ENCODE data around the gene CGB1. TPM values are rescaled to one million over a fixed set of nuclear protein-coding genes. Genes with fewer than 3 reads are reported as not detected.

Gene CGB1
- total and polyA plus RNA-seq, 4 experiments from 2014 or later = not detected

DNA sequence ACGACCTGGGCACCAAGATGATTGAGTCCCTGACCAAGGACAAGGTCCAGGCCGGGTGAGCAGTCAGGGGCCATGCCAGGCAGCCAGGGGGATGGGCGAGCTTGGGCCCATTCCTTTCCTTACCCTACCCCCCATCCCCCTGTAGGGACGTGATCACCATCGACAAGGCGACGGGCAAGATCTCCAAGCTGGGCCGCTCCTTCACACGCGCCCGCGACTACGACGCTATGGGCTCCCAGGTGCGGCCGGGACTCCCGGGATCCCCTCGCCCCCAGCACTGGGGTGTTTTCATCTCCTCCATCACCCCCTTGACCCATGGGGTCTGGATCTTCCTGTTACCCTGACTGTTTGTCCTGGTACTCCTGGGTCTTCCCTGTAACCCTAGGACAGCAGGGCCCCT, 26.9 kb downstream of the CGB1 start:
- no peak overlapping the region for H3K27ac Mint-ChIP-seq
- no peak overlapping the region for H3K4me3 ChIP-seq (ENCODE audit: low read length in 2 of 2)
- H3K27me3 ChIP-seq (ENCODE audit: insufficient read depth, low read length) = no peaks in the 10 kb centered on the region
- H3K4me3 Mint-ChIP-seq = no peak overlapping the region
- H3K36me3 Mint-ChIP-seq = peaks cover 18 to 44% of the 10 kb centered on the region in 2 donors
- no peak for DNase-seq
- intact Hi-C loops (cut with micrococcal nuclease) = no loop called here
- peaks cover 24% of the 10 kb centered on the region for H3K36me3 ChIP-seq (ENCODE audit: insufficient read depth, low read length)
- H3K9me3 ChIP-seq (ENCODE audit: control insufficient read depth in 1 of 2, low read length in 2 of 2) = no peaks in the 10 kb centered on the region
- H3K9me3 Mint-ChIP-seq = no peaks in the 10 kb centered on the region
- no peak overlapping the region for H3K27ac ChIP-seq (ENCODE audit: low read depth, low read length)
- no peaks in the 10 kb centered on the region for H3K4me1 ChIP-seq (ENCODE audit: insufficient read depth, low read length)
- ChIA-PET POLR2A (ENCODE audit: partially characterized antibody) (interaction anchor here (0.9 kb wide), 1 partner anchor 9 kb away, joined by 3 read pairs; no protein-coding TSS in a partner anchor), CTCF (ENCODE audit: partially characterized antibody) (interaction anchor here (3.1 to 3.3 kb wide), 2 partner anchors 11 to 16 kb away, joined by 10 to 24 read pairs; partner anchors contain the start of genes GYS1 and RUVBL2)
- no peaks in the 10 kb centered on the region for H3K27me3 Mint-ChIP-seq
- H3K4me1 Mint-ChIP-seq = no peaks in the 10 kb centered on the region

DNA sequence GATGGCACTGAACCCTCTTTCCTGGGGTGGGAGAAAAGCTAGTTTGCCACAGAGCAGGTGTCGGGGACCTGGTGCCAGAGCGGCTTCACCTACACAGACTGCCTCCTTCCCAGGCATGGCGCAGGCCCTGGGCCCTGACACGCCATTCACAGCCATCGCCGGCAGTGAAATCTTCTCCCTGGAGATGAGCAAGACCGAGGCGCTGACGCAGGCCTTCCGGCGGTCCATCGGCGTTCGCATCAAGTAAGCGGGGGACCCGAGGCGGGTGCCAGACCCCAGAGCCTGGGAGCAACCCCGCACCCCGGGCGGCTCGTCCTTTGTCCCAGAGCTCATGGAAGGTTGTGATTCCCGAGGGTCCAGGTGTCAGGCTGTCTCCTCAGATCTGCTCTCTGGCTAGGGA, 29.8 kb downstream of the CGB1 start:
- ChIA-PET CTCF (ENCODE audit: partially characterized antibody) (no interaction called here), POLR2A (ENCODE audit: partially characterized antibody) (no interaction called here)
- no peak overlapping the region for H3K27ac Mint-ChIP-seq
- no peaks in the 10 kb centered on the region for H3K9me3 Mint-ChIP-seq
- no peak overlapping the region for H3K27ac ChIP-seq (ENCODE audit: low read depth, low read length)
- no peak overlapping the region for H3K4me3 Mint-ChIP-seq
- H3K36me3 ChIP-seq (ENCODE audit: insufficient read depth, low read length) = peaks cover 17% of the 10 kb centered on the region
- no peaks in the 10 kb centered on the region for H3K9me3 ChIP-seq (ENCODE audit: control insufficient read depth in 1 of 2, low read length in 2 of 2)
- no peak overlapping the region for H3K4me3 ChIP-seq (ENCODE audit: low read length in 2 of 2)
- intact Hi-C loops (cut with micrococcal nuclease) = no loop called here
- peaks cover 21 to 43% of the 10 kb centered on the region in 2 donors for H3K36me3 Mint-ChIP-seq
- H3K4me1 ChIP-seq (ENCODE audit: insufficient read depth, low read length) = no peaks in the 10 kb centered on the region
- H3K27me3 ChIP-seq (ENCODE audit: insufficient read depth, low read length) = no peaks in the 10 kb centered on the region
- H3K27me3 Mint-ChIP-seq = no peaks in the 10 kb centered on the region
- no peaks in the 10 kb centered on the region for H3K4me1 Mint-ChIP-seq
- DNase-seq = no peak

DNA sequence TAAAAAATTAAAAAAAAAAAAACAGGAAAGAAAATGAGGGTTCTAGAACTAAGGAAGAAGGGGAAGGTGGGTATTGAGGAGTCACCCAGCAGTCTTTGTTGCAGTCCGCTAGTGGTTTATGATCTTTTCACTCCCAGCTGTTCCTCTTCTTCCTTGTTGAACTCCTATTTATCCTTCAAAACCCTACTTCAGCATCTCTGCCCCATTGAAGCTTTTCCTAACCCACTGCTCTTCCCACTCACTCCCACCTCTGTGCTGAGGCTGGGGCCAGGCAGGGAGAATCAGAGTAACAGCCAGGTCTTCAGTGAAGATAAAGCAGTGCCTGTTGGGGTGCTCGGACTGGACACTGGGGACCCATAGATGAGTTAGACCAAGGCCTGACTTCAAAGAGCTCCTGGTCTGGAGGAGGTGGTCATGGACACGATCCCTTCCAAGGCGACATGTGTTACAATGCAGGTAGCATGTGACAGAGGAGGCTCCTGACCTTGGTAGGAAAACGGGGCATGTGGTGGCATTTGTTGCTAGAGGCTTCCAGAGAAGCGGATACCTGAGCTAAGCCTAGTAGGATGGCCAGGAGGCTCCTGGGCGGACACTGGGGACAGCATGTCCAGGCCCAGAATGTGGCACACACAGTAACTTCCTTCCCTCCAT, 31.6 kb downstream of the CGB1 start:
- Mint-ChIP-seq H3K9me3 (no peaks in the 10 kb centered on the region), H3K4me3 (no peak overlapping the region), H3K27me3 (no peaks in the 10 kb centered on the region), H3K27ac (no peak overlapping the region), H3K36me3 (peaks cover 12 to 34% of the 10 kb centered on the region in 2 donors), H3K4me1 (peaks cover 0 to under 1% (median 0%) of the 10 kb centered on the region in 4 donors)
- ChIA-PET CTCF (ENCODE audit: partially characterized antibody) (no interaction called here), POLR2A (ENCODE audit: partially characterized antibody) (no interaction called here)
- no peak for DNase-seq
- no peak overlapping the region for H3K4me3 ChIP-seq (ENCODE audit: low read length in 2 of 2)
- H3K36me3 ChIP-seq (ENCODE audit: insufficient read depth, low read length) = peaks cover 11% of the 10 kb centered on the region
- H3K27me3 ChIP-seq (ENCODE audit: insufficient read depth, low read length) = no peaks in the 10 kb centered on the region
- no peaks in the 10 kb centered on the region for H3K9me3 ChIP-seq (ENCODE audit: control insufficient read depth in 1 of 2, low read length in 2 of 2)
- H3K27ac ChIP-seq (ENCODE audit: low read depth, low read length) = no peak overlapping the region
- intact Hi-C loops (cut with micrococcal nuclease) = no loop called here
- H3K4me1 ChIP-seq (ENCODE audit: insufficient read depth, low read length) = no peaks in the 10 kb centered on the region

DNA sequence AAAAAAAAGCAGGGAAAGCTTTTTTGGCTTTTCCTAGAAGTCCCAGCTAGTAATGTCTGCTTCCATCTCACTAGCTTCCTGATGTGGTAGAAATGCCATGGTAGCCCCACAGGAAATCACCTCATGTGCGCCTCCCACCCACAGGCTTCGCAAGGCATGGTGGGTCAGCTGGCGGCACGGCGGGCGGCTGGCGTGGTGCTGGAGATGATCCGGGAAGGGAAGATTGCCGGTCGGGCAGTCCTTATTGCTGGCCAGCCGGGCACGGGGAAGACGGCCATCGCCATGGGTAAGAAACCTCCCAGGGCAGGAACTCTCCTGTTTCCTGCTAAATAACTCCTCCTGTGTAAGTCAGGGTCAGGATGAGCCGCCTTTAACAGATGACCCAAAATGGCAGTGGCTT, 32.6 kb downstream of the CGB1 start:
- Mint-ChIP-seq H3K36me3 (peaks cover 10 to 33% of the 10 kb centered on the region in 2 donors), H3K27ac (no peak overlapping the region), H3K27me3 (no peaks in the 10 kb centered on the region), H3K4me1 (peaks cover 3 to 8% (median 7%) of the 10 kb centered on the region in 4 donors), H3K9me3 (no peaks in the 10 kb centered on the region), H3K4me3 (no peak overlapping the region)
- intact Hi-C loops (cut with micrococcal nuclease) = no loop called here
- CTCF ChIA-PET (ENCODE audit: partially characterized antibody) = interaction anchor here (0.9 to 1.2 kb wide), 2 partner anchors 11 to 14 kb away, joined by 4 to 5 read pairs; partner anchors contain the start of genes GYS1 and RUVBL2
- no peak overlapping the region for H3K27ac ChIP-seq (ENCODE audit: low read depth, low read length)
- peaks cover 11% of the 10 kb centered on the region for H3K36me3 ChIP-seq (ENCODE audit: insufficient read depth, low read length)
- no peak for DNase-seq
- no peaks in the 10 kb centered on the region for H3K9me3 ChIP-seq (ENCODE audit: control insufficient read depth in 1 of 2, low read length in 2 of 2)
- H3K27me3 ChIP-seq (ENCODE audit: insufficient read depth, low read length) = no peaks in the 10 kb centered on the region
- no peak overlapping the region for H3K4me3 ChIP-seq (ENCODE audit: low read length in 2 of 2)
- POLR2A ChIA-PET (ENCODE audit: partially characterized antibody) = interaction anchor here (0.7 kb wide), 1 partner anchor 10 kb away, joined by 4 read pairs; no protein-coding TSS in a partner anchor
- H3K4me1 ChIP-seq (ENCODE audit: insufficient read depth, low read length) = no peaks in the 10 kb centered on the region

DNA sequence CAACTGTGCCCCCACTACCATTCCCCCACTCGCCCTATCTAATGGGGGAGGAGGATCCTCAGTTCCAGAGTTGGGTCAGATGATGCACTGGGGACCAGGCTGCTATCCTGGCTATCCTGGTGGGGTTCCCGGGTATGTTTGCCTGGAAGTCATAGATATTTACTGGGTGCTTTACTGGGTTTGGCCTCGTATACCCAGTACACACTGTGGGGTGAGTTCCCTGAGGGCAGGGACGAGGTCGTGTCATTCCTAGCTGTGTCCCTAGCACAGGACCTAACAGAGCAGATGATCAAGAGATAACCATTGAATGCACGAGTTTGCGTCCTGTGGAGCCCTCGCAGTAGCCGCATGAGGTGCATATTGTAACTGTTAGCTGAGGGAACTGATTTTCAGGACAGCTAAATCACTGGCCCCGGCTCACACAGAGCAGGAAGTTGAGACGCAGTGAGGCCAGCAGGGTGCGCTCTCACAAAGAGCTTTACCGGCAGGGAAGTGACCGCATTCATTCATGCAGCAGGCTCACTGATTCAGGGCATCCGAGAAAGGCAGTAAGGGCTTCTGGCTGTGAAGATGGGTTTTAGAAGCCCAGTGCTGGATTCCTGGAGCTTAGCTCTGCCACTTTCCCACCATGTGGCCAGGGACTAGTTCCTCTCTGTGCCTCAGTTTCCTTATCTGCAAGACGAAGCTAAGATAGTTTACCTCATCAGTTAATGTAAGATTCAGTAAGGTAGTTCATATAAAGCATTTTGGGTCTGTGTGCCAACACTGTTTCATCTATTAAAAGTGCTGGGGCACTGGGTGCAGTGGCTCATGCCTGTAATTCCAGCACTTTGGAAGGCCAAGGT, 37.0 kb downstream of the CGB1 start:
- intact Hi-C loops (cut with micrococcal nuclease) = loop anchor here (2.0 to 10.0 kb wide), 2 partner anchors 55 to 199 kb away; partner anchors contain the start of gene CGB7
- Histone ChIP-seq H3K4me3 (ENCODE audit: low read length in 2 of 2) (no peak overlapping the region), H3K36me3 (ENCODE audit: insufficient read depth, low read length) (no peaks in the 10 kb centered on the region), H3K9me3 (ENCODE audit: control insufficient read depth in 1 of 2, low read length in 2 of 2) (no peaks in the 10 kb centered on the region), H3K27me3 (ENCODE audit: insufficient read depth, low read length) (no peaks in the 10 kb centered on the region), H3K27ac (ENCODE audit: low read depth, low read length) (no peak overlapping the region), H3K4me1 (ENCODE audit: insufficient read depth, low read length) (peaks cover 3% of the 10 kb centered on the region)
- Mint-ChIP-seq H3K4me3 (peak overlapping the region in 1 of 8 donors; percentile 8), H3K36me3 (peaks cover 7 to 16% of the 10 kb centered on the region in 2 donors), H3K9me3 (no peaks in the 10 kb centered on the region), H3K27me3 (no peaks in the 10 kb centered on the region), H3K4me1 (peaks cover 7 to 24% (median 15%) of the 10 kb centered on the region in 4 donors), H3K27ac (peak overlapping the region in 1 of 7 donors; percentile 46)
- CTCF ChIA-PET (ENCODE audit: partially characterized antibody) = interaction anchor here (0.8 to 3.6 kb wide), 20 partner anchors 8 to 204 kb away, joined by 3 to 24 read pairs (median 4); no protein-coding TSS in a partner anchor
- POLR2A ChIA-PET (ENCODE audit: partially characterized antibody) = interaction anchor here (0.7 to 1.4 kb wide), 4 partner anchors 12 to 98 kb away, joined by 3 to 8 read pairs (median 4); no protein-coding TSS in a partner anchor
- DNase-seq = peak; percentile 64 to 76 (median 69)

DNA sequence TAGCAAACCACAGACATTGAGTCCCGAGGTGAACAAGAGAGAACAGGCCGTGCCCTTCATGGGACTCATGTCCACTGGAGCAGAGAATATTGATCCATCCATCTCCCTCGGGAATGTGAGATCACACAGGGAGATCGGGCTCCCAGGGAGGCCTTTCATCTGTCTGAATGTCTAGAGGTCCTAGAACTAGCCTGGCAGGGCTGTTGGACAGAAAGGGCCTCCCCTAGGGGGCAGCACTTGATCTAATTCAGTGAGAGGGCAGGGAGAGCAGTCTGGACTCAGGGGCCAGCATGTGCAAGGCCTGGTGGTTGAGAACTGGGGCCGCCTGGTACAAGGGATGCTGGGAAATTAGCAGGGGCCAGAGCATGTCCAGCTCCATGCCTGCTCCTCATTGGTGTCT, 38.7 kb downstream of the CGB1 start:
- intact Hi-C loops (cut with micrococcal nuclease) = loop anchor here (2.0 to 10.0 kb wide), 2 partner anchors 57 to 201 kb away; partner anchors contain the start of gene CGB7

More for the DNA sequence above, 38.7 kb downstream of the CGB1 start:
- H3K4me3 ChIP-seq (ENCODE audit: low read length in 2 of 2) = no peak overlapping the region
- no peaks in the 10 kb centered on the region for H3K9me3 Mint-ChIP-seq
- H3K36me3 ChIP-seq (ENCODE audit: insufficient read depth, low read length) = no peaks in the 10 kb centered on the region
- no peak overlapping the region for H3K4me3 Mint-ChIP-seq
- no peaks in the 10 kb centered on the region for H3K27me3 Mint-ChIP-seq
- peaks cover 14 to 40% (median 23%) of the 10 kb centered on the region in 4 donors for H3K4me1 Mint-ChIP-seq
- no peaks in the 10 kb centered on the region for H3K27me3 ChIP-seq (ENCODE audit: insufficient read depth, low read length)
- ChIA-PET CTCF (ENCODE audit: partially characterized antibody) (interaction anchor here (0.6 to 3.3 kb wide), 14 partner anchors 11 to 201 kb away, joined by 3 to 24 read pairs (median 4); no protein-coding TSS in a partner anchor), POLR2A (ENCODE audit: partially characterized antibody) (interaction anchor here (1.7 kb wide), 1 partner anchor 20 kb away, joined by 7 read pairs; no protein-coding TSS in a partner anchor)
- peaks cover 0 to 14% of the 10 kb centered on the region in 2 donors for H3K36me3 Mint-ChIP-seq
- H3K27ac ChIP-seq (ENCODE audit: low read depth, low read length) = no peak overlapping the region
- no peaks in the 10 kb centered on the region for H3K9me3 ChIP-seq (ENCODE audit: control insufficient read depth in 1 of 2, low read length in 2 of 2)
- peak in 2 of 5 donors; percentile 22 to 43 for DNase-seq
- H3K4me1 ChIP-seq (ENCODE audit: insufficient read depth, low read length) = peaks cover 12% of the 10 kb centered on the region
- peak overlapping the region in 3 of 7 donors; percentile 2 to 57 (median 13) for H3K27ac Mint-ChIP-seq

Data from CD4-positive, alpha-beta memory T cell (primary cell).